ENCODE data around the gene TNIK. TPM values are rescaled to one million over a fixed set of nuclear protein-coding genes. Genes with fewer than 3 reads are reported as not detected.
A peak's percentile ranks its signal among the peaks of the same experiment; 100 is the strongest.

Gene TNIK
- total and polyA plus RNA-seq, 2 donors, result 6.5 to 9.0 TPM

DNA sequence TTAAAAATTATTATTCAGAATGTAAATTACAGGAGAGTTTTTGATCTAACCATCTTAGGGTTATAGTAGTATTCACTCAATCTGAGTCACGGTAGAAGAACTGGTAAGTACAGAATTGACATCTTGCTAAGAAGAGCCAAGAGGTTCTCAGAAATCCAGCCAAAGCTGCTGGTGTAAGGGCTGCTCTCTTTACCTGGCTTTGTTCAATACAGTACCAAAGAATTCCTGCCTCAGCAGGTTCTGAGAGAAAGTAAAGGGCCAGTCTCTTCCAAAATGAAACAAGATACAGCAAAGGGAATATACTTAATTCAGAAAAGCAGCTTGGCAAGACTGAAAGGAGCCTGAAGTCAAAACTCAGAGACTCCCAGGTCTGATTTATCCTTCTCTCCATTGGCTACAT, 193.1 kb downstream of the TNIK start:
- Histone ChIP-seq H3K27me3 (ENCODE audit: control insufficient read depth in 2 of 2, insufficient read depth in 1 of 2, low read length in 1 of 2) (no peaks in the 10 kb centered on the region), H3K36me3 (ENCODE audit: control insufficient read depth in 2 of 2, insufficient read depth in 2 of 2, low read length in 1 of 2) (no peaks in the 10 kb centered on the region), H3K27ac (ENCODE audit: low read depth in 1 of 2, low read length in 1 of 2) (no peak overlapping the region), H3K4me3 (ENCODE audit: low read length in 2 of 2) (no peak overlapping the region), H3K9me3 (ENCODE audit: control insufficient read depth in 2 of 2, insufficient read depth in 1 of 2, low read length in 1 of 2) (no peaks in the 10 kb centered on the region), H3K4me1 (ENCODE audit: control insufficient read depth in 2 of 2, insufficient read depth in 2 of 2, low read length in 2 of 2) (peaks cover 7 to 8% of the 10 kb centered on the region in 2 donors)
- WGBS, result 82% methylated on average over 1 of the region's 1 CpG
- DNase-seq (ENCODE audit: low read depth in 6 of 9, low spot score in 9 of 9), result peak in 1 of 9 donors; percentile 37

- H3K27me3 ChIP-seq (ENCODE audit: control insufficient read depth in 2 of 2, insufficient read depth in 1 of 2, low read length in 1 of 2), result no peaks in the 10 kb centered on the region
- peak overlapping the region in 1 of 2 donors; percentile 48 for H3K27ac ChIP-seq (ENCODE audit: low read depth in 1 of 2, low read length in 1 of 2)
- no peaks in the 10 kb centered on the region for H3K36me3 ChIP-seq (ENCODE audit: control insufficient read depth in 2 of 2, insufficient read depth in 2 of 2, low read length in 1 of 2)
- 36% methylated on average over 1 of the region's 1 CpG for WGBS
- no peak overlapping the region for H3K4me3 ChIP-seq (ENCODE audit: low read length in 2 of 2)
- no peak for DNase-seq (ENCODE audit: low read depth in 6 of 9, low spot score in 9 of 9)
- peaks cover 7 to 8% of the 10 kb centered on the region in 2 donors for H3K4me1 ChIP-seq (ENCODE audit: control insufficient read depth in 2 of 2, insufficient read depth in 2 of 2, low read length in 2 of 2)
- H3K9me3 ChIP-seq (ENCODE audit: control insufficient read depth in 2 of 2, insufficient read depth in 1 of 2, low read length in 1 of 2), result no peaks in the 10 kb centered on the region
Measured at GRCh38 chr3:171266740-171267073, 193.5 kb downstream of the TNIK start.

GRCh38 chr3:171266034-171266739, 194.0 kb downstream of the TNIK start:
- no peak overlapping the region for H3K4me3 ChIP-seq (ENCODE audit: low read length in 2 of 2)
- H3K27me3 ChIP-seq (ENCODE audit: control insufficient read depth in 2 of 2, insufficient read depth in 1 of 2, low read length in 1 of 2), result no peaks in the 10 kb centered on the region
- DNase-seq (ENCODE audit: low read depth in 6 of 9, low spot score in 9 of 9), result no peak
- H3K9me3 ChIP-seq (ENCODE audit: control insufficient read depth in 2 of 2, insufficient read depth in 1 of 2, low read length in 1 of 2), result no peaks in the 10 kb centered on the region
- no peaks in the 10 kb centered on the region for H3K36me3 ChIP-seq (ENCODE audit: control insufficient read depth in 2 of 2, insufficient read depth in 2 of 2, low read length in 1 of 2)
- H3K27ac ChIP-seq (ENCODE audit: low read depth in 1 of 2, low read length in 1 of 2), result peak overlapping the region in 1 of 2 donors; percentile 48
- 69% methylated on average over 4 of the region's 4 CpGs for WGBS
- H3K4me1 ChIP-seq (ENCODE audit: control insufficient read depth in 2 of 2, insufficient read depth in 2 of 2, low read length in 2 of 2), result peaks cover 7 to 8% of the 10 kb centered on the region in 2 donors

GRCh38 chr3:171264758-171265157, 195.4 kb downstream of the TNIK start:
- Histone ChIP-seq H3K27ac (ENCODE audit: low read depth in 1 of 2, low read length in 1 of 2) (no peak overlapping the region), H3K4me1 (ENCODE audit: control insufficient read depth in 2 of 2, insufficient read depth in 2 of 2, low read length in 2 of 2) (peaks cover 7 to 8% of the 10 kb centered on the region in 2 donors)
- 96% methylated on average over 6 of the region's 6 CpGs for WGBS

DNA sequence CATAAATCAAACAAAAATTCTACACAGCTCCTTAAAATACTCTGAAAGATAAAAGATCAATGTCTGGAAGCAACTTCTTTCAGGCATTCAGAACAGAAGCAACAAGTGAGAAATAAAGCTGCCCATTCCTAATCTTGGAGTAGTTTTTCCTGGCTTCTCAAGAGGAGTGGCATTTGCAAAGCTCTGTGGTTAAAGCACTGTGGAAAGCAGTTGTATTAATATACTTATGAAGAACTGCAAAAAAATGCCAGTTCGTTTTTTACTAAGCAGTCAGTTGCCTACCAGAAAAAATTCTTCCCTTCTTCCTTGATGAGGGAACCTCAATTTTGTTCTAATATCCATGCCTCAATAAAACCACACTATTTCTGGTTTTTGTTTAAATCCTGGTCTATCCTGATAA, 197.8 kb downstream of the TNIK start:
- 83% methylated on average over 1 of the region's 1 CpG for WGBS
- Histone ChIP-seq H3K4me1 (ENCODE audit: control insufficient read depth in 2 of 2, insufficient read depth in 2 of 2, low read length in 2 of 2) (peaks cover 5 to 7% of the 10 kb centered on the region in 2 donors), H3K27ac (ENCODE audit: low read depth in 1 of 2, low read length in 1 of 2) (no peak overlapping the region), H3K9me3 (ENCODE audit: control insufficient read depth in 2 of 2, insufficient read depth in 1 of 2, low read length in 1 of 2) (no peaks in the 10 kb centered on the region), H3K27me3 (ENCODE audit: control insufficient read depth in 2 of 2, insufficient read depth in 1 of 2, low read length in 1 of 2) (no peaks in the 10 kb centered on the region), H3K36me3 (ENCODE audit: control insufficient read depth in 2 of 2, insufficient read depth in 2 of 2, low read length in 1 of 2) (no peaks in the 10 kb centered on the region), H3K4me3 (ENCODE audit: low read length in 2 of 2) (no peak overlapping the region)
- DNase-seq (ENCODE audit: low read depth in 6 of 9, low spot score in 9 of 9), result no peak

More at GRCh38 chr3:171264758-171265157, 195.4 kb downstream of the TNIK start:
- H3K9me3 ChIP-seq (ENCODE audit: control insufficient read depth in 2 of 2, insufficient read depth in 1 of 2, low read length in 1 of 2), result no peaks in the 10 kb centered on the region
- no peaks in the 10 kb centered on the region for H3K27me3 ChIP-seq (ENCODE audit: control insufficient read depth in 2 of 2, insufficient read depth in 1 of 2, low read length in 1 of 2)
- H3K36me3 ChIP-seq (ENCODE audit: control insufficient read depth in 2 of 2, insufficient read depth in 2 of 2, low read length in 1 of 2), result no peaks in the 10 kb centered on the region
- H3K4me3 ChIP-seq (ENCODE audit: low read length in 2 of 2), result no peak overlapping the region
- DNase-seq (ENCODE audit: low read depth in 6 of 9, low spot score in 9 of 9), result no peak

GRCh38 chr3:171261487-171261886, 198.7 kb downstream of the TNIK start:
- Histone ChIP-seq H3K36me3 (ENCODE audit: control insufficient read depth in 2 of 2, insufficient read depth in 2 of 2, low read length in 1 of 2) (no peaks in the 10 kb centered on the region), H3K4me3 (ENCODE audit: low read length in 2 of 2) (no peak overlapping the region), H3K9me3 (ENCODE audit: control insufficient read depth in 2 of 2, insufficient read depth in 1 of 2, low read length in 1 of 2) (no peaks in the 10 kb centered on the region), H3K27ac (ENCODE audit: low read depth in 1 of 2, low read length in 1 of 2) (no peak overlapping the region), H3K4me1 (ENCODE audit: control insufficient read depth in 2 of 2, insufficient read depth in 2 of 2, low read length in 2 of 2) (peaks cover 6% of the 10 kb centered on the region in 2 donors), H3K27me3 (ENCODE audit: control insufficient read depth in 2 of 2, insufficient read depth in 1 of 2, low read length in 1 of 2) (no peaks in the 10 kb centered on the region)
- WGBS, result 93% methylated on average over 3 of the region's 3 CpGs
- no peak for DNase-seq (ENCODE audit: low read depth in 6 of 9, low spot score in 9 of 9)

GRCh38 chr3:171260899-171261298, 199.3 kb downstream of the TNIK start:
- no peak overlapping the region for H3K27ac ChIP-seq (ENCODE audit: low read depth in 1 of 2, low read length in 1 of 2)
- WGBS, result 97% methylated on average over 3 of the region's 3 CpGs
- no peak for DNase-seq (ENCODE audit: low read depth in 6 of 9, low spot score in 9 of 9)
- H3K4me1 ChIP-seq (ENCODE audit: control insufficient read depth in 2 of 2, insufficient read depth in 2 of 2, low read length in 2 of 2), result peaks cover 4 to 5% of the 10 kb centered on the region in 2 donors
- no peaks in the 10 kb centered on the region for H3K36me3 ChIP-seq (ENCODE audit: control insufficient read depth in 2 of 2, insufficient read depth in 2 of 2, low read length in 1 of 2)
- H3K27me3 ChIP-seq (ENCODE audit: control insufficient read depth in 2 of 2, insufficient read depth in 1 of 2, low read length in 1 of 2), result no peaks in the 10 kb centered on the region
- no peak overlapping the region for H3K4me3 ChIP-seq (ENCODE audit: low read length in 2 of 2)
- no peaks in the 10 kb centered on the region for H3K9me3 ChIP-seq (ENCODE audit: control insufficient read depth in 2 of 2, insufficient read depth in 1 of 2, low read length in 1 of 2)

GRCh38 chr3:171260466-171260865, 199.7 kb downstream of the TNIK start:
- H3K4me3 ChIP-seq (ENCODE audit: low read length in 2 of 2), result no peak overlapping the region
- no peaks in the 10 kb centered on the region for H3K27me3 ChIP-seq (ENCODE audit: control insufficient read depth in 2 of 2, insufficient read depth in 1 of 2, low read length in 1 of 2)
- H3K9me3 ChIP-seq (ENCODE audit: control insufficient read depth in 2 of 2, insufficient read depth in 1 of 2, low read length in 1 of 2), result no peaks in the 10 kb centered on the region
- no peak for DNase-seq (ENCODE audit: low read depth in 6 of 9, low spot score in 9 of 9)
- peaks cover 6 to 9% of the 10 kb centered on the region in 2 donors for H3K4me1 ChIP-seq (ENCODE audit: control insufficient read depth in 2 of 2, insufficient read depth in 2 of 2, low read length in 2 of 2)
- 100% methylated on average over 1 of the region's 1 CpG for whole genome bisulfite sequencing
- no peak overlapping the region for H3K27ac ChIP-seq (ENCODE audit: low read depth in 1 of 2, low read length in 1 of 2)
- no peaks in the 10 kb centered on the region for H3K36me3 ChIP-seq (ENCODE audit: control insufficient read depth in 2 of 2, insufficient read depth in 2 of 2, low read length in 1 of 2)

- Histone ChIP-seq H3K27me3 (ENCODE audit: control insufficient read depth in 2 of 2, insufficient read depth in 1 of 2, low read length in 1 of 2) (no peaks in the 10 kb centered on the region), H3K27ac (ENCODE audit: low read depth in 1 of 2, low read length in 1 of 2) (no peak overlapping the region), H3K36me3 (ENCODE audit: control insufficient read depth in 2 of 2, insufficient read depth in 2 of 2, low read length in 1 of 2) (no peaks in the 10 kb centered on the region), H3K9me3 (ENCODE audit: control insufficient read depth in 2 of 2, insufficient read depth in 1 of 2, low read length in 1 of 2) (no peaks in the 10 kb centered on the region), H3K4me3 (ENCODE audit: low read length in 2 of 2) (no peak overlapping the region), H3K4me1 (ENCODE audit: control insufficient read depth in 2 of 2, insufficient read depth in 2 of 2, low read length in 2 of 2) (peaks cover 7 to 9% of the 10 kb centered on the region in 2 donors)
- WGBS, result 95% methylated on average over 2 of the region's 2 CpGs
- no peak for DNase-seq (ENCODE audit: low read depth in 6 of 9, low spot score in 9 of 9)
Measured at GRCh38 chr3:171258316-171258715, 201.9 kb downstream of the TNIK start.
